Measurements from ENCODE around the gene VSX1. TPM values are rescaled to one million over a fixed set of nuclear protein-coding genes. Genes with fewer than 3 reads are reported as not detected.

The VSX1 gene
- total and polyA plus RNA-seq, 11 donors: 0.19 to 0.96 (median 0.49) TPM; not detected in 5

DNA sequence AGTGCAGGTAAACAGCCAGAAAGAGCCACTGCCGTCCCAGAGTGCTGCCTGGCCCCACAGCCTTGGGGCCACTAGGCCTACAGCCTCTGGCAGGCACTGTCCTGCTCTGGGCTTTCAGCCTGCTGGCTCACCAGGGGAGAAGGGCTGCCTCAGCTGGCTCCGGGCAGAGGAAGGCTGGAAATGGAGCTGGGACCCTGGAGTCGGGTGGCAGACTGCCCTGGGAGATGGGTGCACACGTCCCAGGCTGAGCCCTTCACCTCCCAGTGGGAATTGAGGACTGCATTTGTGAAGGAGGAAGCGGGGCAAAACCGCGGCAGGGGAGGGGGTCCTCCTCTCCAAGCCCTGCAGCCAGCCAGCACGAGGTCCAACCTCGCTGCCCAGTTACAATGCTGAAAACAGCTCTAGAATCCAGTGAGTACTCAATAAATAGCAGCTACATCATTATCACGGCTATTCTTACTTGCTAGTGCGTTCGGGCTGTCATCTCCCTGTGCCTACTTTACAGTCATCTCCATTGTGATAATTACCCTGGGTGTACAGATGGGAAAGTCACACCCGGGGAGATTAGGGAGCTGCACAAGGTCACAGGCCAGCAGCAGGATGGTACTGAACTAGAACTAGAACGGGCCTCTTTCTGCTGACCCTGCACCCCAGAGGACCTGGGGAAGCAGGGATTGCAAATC is 37.1 kb downstream of the VSX1 start:
- peak; percentile 50 to 64 (median 55) for ATAC-seq
- H3K4me3 ChIP-seq: no peak overlapping the region

DNA sequence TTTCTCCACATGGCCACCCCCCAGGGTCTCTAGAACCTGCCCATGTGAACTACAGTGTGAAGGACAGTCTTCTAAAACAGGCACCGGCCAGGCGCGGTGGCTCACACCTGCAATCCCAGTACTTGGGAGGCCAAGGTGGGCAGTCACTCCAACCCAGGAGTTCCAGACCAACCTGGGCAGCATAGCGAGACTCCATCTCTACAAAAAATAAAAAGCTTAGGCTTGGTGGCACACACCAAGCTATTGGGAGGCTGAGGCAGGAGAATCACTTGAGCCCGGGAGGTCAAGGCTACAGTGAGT is 37.7 kb downstream of the VSX1 start:
- no peaks in the 10 kb centered on the region for H3K27me3 ChIP-seq
- intact Hi-C loops (cut with DNase I): no loop called here
- H3K4me3 ChIP-seq: no peak overlapping the region
- DNase-seq: peak in 2 of 5 donors; percentile 25 to 41
- peak overlapping the region; percentile 80 to 96 (median 91) for H3K27ac ChIP-seq
- TF ChIP-seq POLR2A (IDR thresholded peaks at IDR 0.05) (no peak), CTCF (IDR thresholded peaks at IDR 0.05) (no peak)
- peaks cover 16 to 99% (median 89%) of the 10 kb centered on the region in 12 donors for H3K4me1 ChIP-seq
- 91 to 99% (median 94%) methylated on average over 5 of the region's 5 CpGs for WGBS, 4 donors
- peaks cover 0 to 25% (median 18%) of the 10 kb centered on the region in 9 donors for H3K36me3 ChIP-seq
- no peak for ATAC-seq
- H3K9me3 ChIP-seq: no peaks in the 10 kb centered on the region

More for the DNA sequence above, 37.1 kb downstream of the VSX1 start:
- 35 to 41% (median 39%) methylated on average over 9 to 14 of the region's 14 CpGs for whole genome bisulfite sequencing, 4 donors
- Histone ChIP-seq H3K4me1 (peaks cover 15 to 99% (median 89%) of the 10 kb centered on the region in 12 donors), H3K27ac (peak overlapping the region; percentile 80 to 96 (median 91)), H3K27me3 (no peaks in the 10 kb centered on the region), H3K9me3 (no peaks in the 10 kb centered on the region), H3K36me3 (peaks cover 0 to 25% (median 18%) of the 10 kb centered on the region in 9 donors)
- intact Hi-C loops (cut with DNase I): no loop called here
- DNase-seq: peak in 2 of 5 donors; percentile 67
- TF ChIP-seq POLR2A (IDR thresholded peaks at IDR 0.05): no peak
- no peak for TF ChIP-seq CTCF (IDR thresholded peaks at IDR 0.05)

DNA sequence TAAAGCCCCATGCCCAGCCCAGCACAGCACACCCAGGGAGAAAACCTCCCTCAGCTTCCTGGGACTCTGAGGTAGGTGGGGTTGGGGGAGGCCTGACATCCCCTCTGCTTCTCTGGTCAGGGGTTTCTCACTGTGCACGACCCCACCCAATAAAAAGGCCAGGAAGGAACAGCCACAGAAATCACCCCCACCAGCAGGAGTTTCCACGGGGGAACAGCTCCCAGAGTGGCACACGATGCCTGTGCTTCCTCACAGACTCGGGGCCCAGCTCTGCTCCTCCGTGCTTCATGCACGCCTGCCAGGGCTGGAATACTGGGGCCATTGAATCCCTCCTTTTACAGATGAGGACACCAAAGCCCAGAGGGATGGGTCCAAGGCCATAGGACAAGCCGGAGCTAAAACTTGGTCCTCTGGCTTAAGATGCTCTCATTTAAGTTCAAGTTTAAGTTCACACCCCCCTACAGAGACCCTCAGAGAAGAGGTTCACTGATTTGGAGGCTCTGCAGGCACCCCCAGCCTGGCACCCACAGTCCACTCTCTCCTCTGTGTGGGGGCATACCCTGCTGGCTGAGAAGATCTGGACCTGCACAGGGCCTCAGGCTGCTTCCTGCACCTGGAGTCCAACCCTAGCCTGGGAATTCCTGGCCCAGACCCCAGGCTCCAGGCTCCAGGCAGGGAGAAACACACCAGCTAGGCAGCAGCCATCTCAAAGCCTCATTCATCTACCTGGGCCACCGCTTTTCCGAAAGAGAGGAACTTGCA is 38.3 kb downstream of the VSX1 start:
- H3K27ac ChIP-seq: peak overlapping the region; percentile 80 to 96 (median 91)
- TF ChIP-seq POLR2A (IDR thresholded peaks at IDR 0.05): no peak
- ATAC-seq: no peak
- H3K27me3 ChIP-seq: no peaks in the 10 kb centered on the region
- intact Hi-C loops (cut with DNase I): loop anchor here in 1 of 10 donors (2.0 kb wide), 1 partner anchor 13 kb away; no protein-coding TSS in a partner anchor
- H3K36me3 ChIP-seq: peaks cover 0 to 25% (median 18%) of the 10 kb centered on the region in 9 donors
- H3K4me1 ChIP-seq: peaks cover 16 to 99% (median 90%) of the 10 kb centered on the region in 12 donors
- peak in 2 of 5 donors; percentile 15 to 20 for DNase-seq
- no peaks in the 10 kb centered on the region for H3K9me3 ChIP-seq
- WGBS, 4 donors: 57 to 68% (median 63%) methylated on average over 9 of the region's 9 CpGs
- no peak overlapping the region for H3K4me3 ChIP-seq

GRCh38 chr20:25042531-25043498 is 39.1 kb downstream of the VSX1 start:
- H3K27ac ChIP-seq: peak overlapping the region; percentile 63 to 96 (median 91)
- H3K9me3 ChIP-seq: no peaks in the 10 kb centered on the region
- DNase-seq (peak; percentile 78 to 88 (median 84)), ATAC-seq (peak; percentile 15 to 67 (median 42))
- no peaks in the 10 kb centered on the region for H3K27me3 ChIP-seq
- peaks cover 19 to 99% (median 93%) of the 10 kb centered on the region in 12 donors for H3K4me1 ChIP-seq
- TF ChIP-seq CTCF (IDR thresholded peaks at IDR 0.05): no peak
- TF ChIP-seq POLR2A (IDR thresholded peaks at IDR 0.05): no peak
- H3K4me3 ChIP-seq: no peak overlapping the region
- 37 to 46% (median 41%) methylated on average over 11 to 14 of the region's 14 CpGs for WGBS, 4 donors
- intact Hi-C loops (cut with DNase I): loop anchor here in 1 of 10 donors (2.0 kb wide), 1 partner anchor 14 kb away; no protein-coding TSS in a partner anchor
- H3K36me3 ChIP-seq: peaks cover 0 to 23% (median 16%) of the 10 kb centered on the region in 9 donors
